GM13976 (cell line): Measurements from ENCODE around the gene TAF11L8.
A peak's percentile ranks its signal among the peaks of the same experiment; 100 is the strongest.
"Not testable (repeated sequence)": the region's sequence is repeated elsewhere in the genome, so short reads cannot be mapped to it uniquely, and the experiment has no call there.

Experiments used
- DNase-seq: peaks from one replicate; pipeline ENCODE4 v3.0.0; 2012; ENCODE audit warnings: low spot score
- CTCF ChIP-seq: IDR thresholded peaks from 2 replicates; pipeline ENCODE4 v1.5.1; 2012; ENCODE audit warnings: borderline replicate concordance, mild to moderate bottlenecking; ENCODE audit not compliant: insufficient read depth; ENCODE audit errors: extremely low read depth, missing control alignments, control extremely low read depth
- in situ Hi-C: fragments of 300-500 bp; cut with MboI; formaldehyde crosslinking; loops from one replicate; pipeline ENCODE4 v1.12.0; 2022; ENCODE audit warnings: low sequenced_read_pairs, mixed read lengths, inconsistent platforms; ENCODE audit not compliant: unreplicated experiment

The TAF11L8 gene

GRCh38 chr5:17590860-17591259 lies at the start of gene TAF11L8:
TSS of gene TAF11L8 (minus strand) at chr5:17590960.
- in situ Hi-C loops, DNase-seq: not testable (repeated sequence)

- no peak for DNase-seq
- in situ Hi-C loops, result no loop called here
- TF ChIP-seq CTCF, result no peak
Measured at GRCh38 chr5:17634160-17634559, 43.4 kb upstream of the TAF11L8 start, which contains the start of gene TAF11L14. TSS of gene TAF11L14 (plus strand) at chr5:17634460.

GRCh38 chr5:17631788-17632187 lies 41.0 kb upstream of the TAF11L8 start, which contains the start of gene TAF11L13:
TSS of gene TAF11L13 (plus strand) at chr5:17632088.
- DNase-seq, in situ Hi-C loops: not testable (repeated sequence)

GRCh38 chr5:17625686-17626085 lies 34.9 kb upstream of the TAF11L8 start:
- in situ Hi-C loops, result no loop called here
- TF ChIP-seq CTCF, result no peak
- no peak for DNase-seq

- no peak for TF ChIP-seq CTCF
- in situ Hi-C loops, result no loop called here
- peak; percentile 12 for DNase-seq
Measured at GRCh38 chr5:17620627-17621026, 29.9 kb upstream of the TAF11L8 start.

- DNase-seq, result no peak
- no peak for TF ChIP-seq CTCF
- in situ Hi-C loops, result no loop called here
Measured at GRCh38 chr5:17619354-17619753, 28.6 kb upstream of the TAF11L8 start.

- no peak for DNase-seq
- in situ Hi-C loops, result no loop called here
- no peak for TF ChIP-seq CTCF
Measured at GRCh38 chr5:17614872-17615605, 24.3 kb upstream of the TAF11L8 start.

GRCh38 chr5:17610092-17610491 lies 19.3 kb upstream of the TAF11L8 start, which contains the start of gene TAF11L12:
TSS of gene TAF11L12 (plus strand) at chr5:17610392.
- in situ Hi-C loops, result not testable (repeated sequence)

GRCh38 chr5:17607461-17607860 lies 16.7 kb upstream of the TAF11L8 start:
- in situ Hi-C loops, result not testable (repeated sequence)

More at GRCh38 chr5:17610092-17610491, 19.3 kb upstream of the TAF11L8 start, which contains the start of gene TAF11L12:
- DNase-seq, result not testable (repeated sequence)

More at GRCh38 chr5:17607461-17607860, 16.7 kb upstream of the TAF11L8 start:
- not testable (repeated sequence) for DNase-seq
